Renal cortex interstitium (tissue), 11 donors: Measurements from ENCODE around the gene UQCRQ. TPM values are rescaled to one million over a fixed set of nuclear protein-coding genes. Genes with fewer than 3 reads are reported as not detected.

Experiments
- DNase-seq, 11 donors: peaks; one replicate each; pipeline ENCODE4 v3.0.0-alpha.2; 2013; ENCODE audit warnings: low read depth in 9 of 11, low spot score in 4 of 11; ENCODE audit errors: extremely low read depth in 1 of 11
- polyA plus RNA-seq, 3 donors: library from polyadenylated mRNA; unstranded; fragments of 120-200 nt; gene quantifications; one replicate each; pipeline ENCODE4 v1.2.1, GENCODE V29; 2013; ENCODE audit not compliant: insufficient read length in 3 of 3

Gene UQCRQ
- polyA plus RNA-seq, 3 donors: 202 to 236 (median 231) TPM

- DNase-seq: peak in 9 of 11 donors; percentile 37 to 60 (median 47)
These were observed 16.9 kb downstream of the UQCRQ start for GRCh38 chr5:132883261-132883834.

- DNase-seq: no peak
These were observed 18.1 kb downstream of the UQCRQ start for GRCh38 chr5:132884548-132884947.

GRCh38 chr5:132886064-132886823, 19.8 kb downstream of the UQCRQ start:
- no peak for DNase-seq

DNA sequence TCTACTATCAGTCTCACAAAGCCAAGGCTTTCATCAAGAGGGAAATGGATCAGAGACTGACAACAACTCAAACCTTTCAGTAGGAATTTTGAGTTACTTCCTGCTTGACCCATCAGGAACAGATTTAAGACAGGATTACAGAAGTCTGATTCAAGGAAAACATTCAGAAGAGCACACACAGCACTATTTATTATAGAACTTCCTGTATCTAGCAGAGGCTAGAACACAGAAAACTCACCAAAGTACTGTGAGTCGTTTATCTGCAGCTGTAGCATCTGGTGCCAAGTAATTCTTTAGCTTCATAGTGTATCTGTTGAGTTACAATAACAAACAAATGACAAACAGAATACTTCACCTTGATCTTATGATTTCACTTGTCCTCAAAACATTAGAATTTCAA, 20.8 kb downstream of the UQCRQ start:
- DNase-seq: no peak

DNA sequence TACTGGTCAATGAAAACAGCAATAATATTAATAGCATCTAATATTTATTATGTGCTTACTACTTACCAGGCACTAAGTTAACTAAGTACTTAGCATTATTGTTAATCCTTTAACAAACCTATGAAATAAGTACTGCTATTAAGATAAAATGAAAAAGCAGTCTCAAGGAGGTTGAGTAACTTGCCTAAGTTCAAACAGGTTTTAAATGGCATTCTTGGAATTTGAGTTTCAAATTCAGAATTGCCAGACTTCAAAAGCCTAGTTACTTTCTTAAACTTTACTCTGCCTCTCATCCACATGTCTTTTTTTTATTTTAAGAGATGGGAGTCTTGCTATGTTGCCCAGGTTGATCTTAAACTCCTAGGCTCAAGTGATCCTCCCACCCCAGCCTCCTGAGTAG, 23.1 kb downstream of the UQCRQ start:
- DNase-seq: no peak

DNA sequence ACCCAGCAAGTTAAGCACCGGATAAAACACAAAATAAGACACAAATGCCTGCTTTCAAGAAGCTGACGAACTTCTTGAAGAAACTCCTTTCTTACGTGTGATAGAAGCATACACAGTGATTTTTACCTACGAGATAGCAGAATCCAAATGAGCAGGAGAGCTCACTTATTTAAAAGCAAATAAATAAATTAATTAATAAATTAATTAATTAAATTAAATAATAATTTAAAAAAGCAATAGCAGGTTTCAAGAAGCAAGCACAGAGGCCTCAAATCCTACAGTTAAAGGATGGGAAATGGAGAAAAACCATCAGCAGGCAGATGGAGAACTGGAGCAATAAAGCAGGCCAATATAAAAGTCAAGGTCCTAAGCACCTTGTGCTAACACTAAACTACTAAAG, 24.4 kb downstream of the UQCRQ start:
- no peak for DNase-seq

- DNase-seq: no peak
These were observed 29.4 kb downstream of the UQCRQ start for GRCh38 chr5:132895719-132896305.

DNA sequence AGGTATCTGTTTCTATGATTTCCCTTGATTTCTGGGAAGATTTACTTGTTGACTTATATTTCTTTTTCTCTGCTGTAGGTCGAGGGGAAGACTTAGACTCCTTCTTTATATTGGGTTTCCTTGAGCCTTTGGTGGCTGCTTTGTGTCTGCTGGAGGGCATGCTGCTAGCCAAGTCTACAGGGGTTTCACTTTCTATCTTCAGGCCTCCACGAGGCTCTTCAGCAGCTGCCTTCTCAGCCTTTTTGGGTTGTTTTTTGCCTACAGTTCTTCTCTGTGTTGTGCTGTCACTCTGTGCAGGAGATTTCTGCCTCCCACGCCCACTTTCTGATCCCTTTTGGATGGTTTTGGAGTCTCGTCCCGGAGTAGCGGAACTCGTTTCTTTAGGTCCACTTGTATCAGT, 30.2 kb downstream of the UQCRQ start:
- no peak for DNase-seq

DNA sequence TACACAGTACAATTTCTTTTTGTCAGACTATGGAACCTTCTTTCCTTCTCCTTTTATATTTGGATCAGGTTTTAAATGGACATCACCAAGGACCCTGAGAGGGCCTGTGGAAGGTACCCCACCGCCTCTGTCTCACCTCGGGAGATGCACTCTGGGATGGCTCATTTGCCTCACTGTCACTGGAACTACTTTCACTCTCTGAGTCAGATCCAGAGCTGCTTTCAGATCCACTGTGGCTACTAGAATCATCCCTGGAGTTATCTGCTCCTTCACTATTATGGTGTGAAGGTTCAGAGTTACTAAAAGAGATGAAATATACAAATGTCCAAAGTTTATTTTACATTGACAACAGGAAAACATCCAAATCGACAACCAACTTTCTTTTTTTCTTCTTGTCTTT, 31.7 kb downstream of the UQCRQ start:
- DNase-seq: no peak

DNA sequence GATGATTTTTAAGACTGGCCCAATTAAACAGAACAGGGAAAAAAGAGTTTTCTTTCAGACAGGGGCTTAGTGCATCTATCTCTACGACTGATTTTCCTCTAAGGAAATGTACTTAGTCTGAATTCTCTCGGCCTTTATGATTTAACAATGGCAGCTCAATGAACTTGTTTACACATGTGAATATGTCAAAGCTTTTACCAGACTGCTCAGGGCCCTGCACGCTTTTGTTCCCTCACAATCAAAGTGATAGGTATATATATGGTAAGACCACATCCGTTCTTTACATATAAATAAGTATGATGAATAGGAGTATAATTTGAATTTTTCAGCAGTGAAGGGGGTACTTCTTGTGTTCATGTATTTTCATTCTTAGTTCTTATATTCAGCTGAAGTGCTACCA, 34.6 kb downstream of the UQCRQ start:
- no peak for DNase-seq

DNA sequence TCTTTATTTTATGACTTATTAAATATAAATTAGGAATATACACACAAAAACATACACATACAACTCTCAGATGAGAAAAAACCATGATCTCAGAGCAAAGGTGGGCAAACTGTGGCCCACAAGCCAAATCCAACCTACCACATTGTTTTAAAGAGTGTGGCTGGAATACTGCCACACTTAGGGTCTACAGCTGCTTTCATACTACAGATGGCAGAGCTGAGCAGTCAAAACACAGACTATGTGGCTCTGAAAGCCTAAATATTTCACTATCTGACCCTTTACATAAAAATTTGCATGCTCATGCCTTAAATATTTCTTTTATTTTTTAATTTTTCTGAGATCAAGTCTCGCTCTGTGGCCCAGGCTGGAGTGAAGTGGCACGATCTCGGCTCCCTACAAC, 35.3 kb downstream of the UQCRQ start:
- no peak for DNase-seq

- no peak for DNase-seq
These were observed 39.5 kb downstream of the UQCRQ start for GRCh38 chr5:132905938-132906337.

DNA sequence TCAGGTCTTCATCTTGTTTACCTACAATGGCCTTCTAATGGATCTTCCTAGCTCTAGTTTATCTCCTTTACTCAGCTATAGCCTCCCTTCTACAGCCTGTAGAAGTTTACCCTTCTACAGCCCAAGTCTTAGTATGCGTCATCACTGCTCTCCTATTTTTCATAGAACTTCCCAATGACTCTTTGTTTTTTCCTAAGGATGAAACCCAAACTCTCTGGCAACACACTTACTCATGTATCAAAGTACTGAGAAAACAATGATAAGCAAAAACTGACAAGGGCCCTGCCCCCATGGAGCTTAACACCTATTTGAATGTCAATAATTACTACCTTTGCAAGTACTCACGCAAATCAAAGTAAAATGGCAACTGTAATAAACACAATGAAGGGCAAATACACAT, 40.7 kb downstream of the UQCRQ start:
- DNase-seq: no peak

- no peak for DNase-seq
These were observed 43.3 kb downstream of the UQCRQ start for GRCh38 chr5:132909702-132910101.

DNA sequence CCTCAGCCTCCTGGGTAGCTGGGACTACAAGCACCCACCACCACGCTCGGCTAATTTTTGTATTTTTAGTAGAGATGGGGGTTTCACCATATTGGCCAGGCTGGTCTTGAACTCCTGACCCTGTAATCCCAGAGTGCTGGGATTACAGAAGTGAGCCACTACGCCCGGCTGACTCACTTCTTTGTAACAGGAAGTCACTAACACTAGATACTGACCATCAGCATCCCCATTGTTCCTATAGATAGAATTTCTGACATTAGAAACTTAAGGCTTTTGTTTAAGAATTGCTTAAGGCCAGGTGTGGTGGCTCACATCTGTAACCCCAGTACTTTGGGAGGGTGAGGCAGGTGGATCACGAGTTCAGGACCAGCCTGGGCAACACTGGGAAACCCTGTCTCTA, 49.2 kb downstream of the UQCRQ start:
- no peak for DNase-seq

DNA sequence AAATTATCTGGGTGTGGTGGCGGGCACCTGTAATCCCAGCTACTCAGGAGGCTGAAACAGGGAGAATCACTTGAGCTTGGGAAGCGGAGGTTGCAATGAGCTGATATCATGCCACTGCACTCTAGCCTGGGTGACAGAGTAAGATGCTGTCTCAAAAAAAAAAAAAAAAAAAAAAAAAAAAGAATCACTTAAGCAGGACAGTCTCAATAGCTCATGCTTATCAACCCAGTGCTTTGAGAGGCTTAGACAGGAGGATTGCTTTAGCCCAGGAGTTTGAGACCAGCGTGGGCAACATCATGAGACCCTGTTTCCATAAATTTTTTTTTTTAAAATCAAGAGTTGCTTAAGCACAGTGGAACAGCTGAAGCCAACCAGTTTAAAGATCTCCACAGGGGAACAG, 49.6 kb downstream of the UQCRQ start:
- no peak for DNase-seq

Other genes with a start within 250 kb of the UQCRQ start
- not detected for gene IL13, start 208.5 kb upstream of the UQCRQ start, polyA plus RNA-seq
- under 1 TPM in 1 of 3 donors, not detected in 2; 0.38 TPM for gene IL4, start 192.7 kb upstream of the UQCRQ start, polyA plus RNA-seq
- 10 to 100 TPM; 20.8 to 24.6 (median 21.3) TPM for gene KIF3A, start 129.1 kb upstream of the UQCRQ start, polyA plus RNA-seq
- gene CCNI2, start 119.2 kb upstream of the UQCRQ start, polyA plus RNA-seq: 1 to 10 TPM; 3.0 to 3.8 (median 3.7) TPM
- gene SEPTIN8, start 89.4 kb upstream of the UQCRQ start, polyA plus RNA-seq: 10 to 100 TPM; 78.6 to 82.1 (median 79.2) TPM
- 1 to 10 TPM; 3.0 to 5.3 (median 4.4) TPM for gene SOWAHA, start 53.3 kb upstream of the UQCRQ start, polyA plus RNA-seq
- gene SHROOM1, start 36.0 kb upstream of the UQCRQ start, polyA plus RNA-seq: 10 to 100 TPM; 10.8 to 26.7 (median 14.1) TPM
- 1 to 10 TPM; 1.3 to 2.1 (median 1.7) TPM for gene GDF9, start 173 bp upstream of the UQCRQ start, polyA plus RNA-seq
- 1 to 10 TPM; 2.5 to 6.6 (median 5.7) TPM for gene LEAP2, start 7.0 kb downstream of the UQCRQ start, polyA plus RNA-seq
- 10 to 100 TPM; 57.0 to 75.3 (median 69.6) TPM for gene AFF4, start 97.0 kb downstream of the UQCRQ start, polyA plus RNA-seq
- gene ZCCHC10, start 159.9 kb downstream of the UQCRQ start, polyA plus RNA-seq: 10 to 100 TPM; 28.8 to 36.8 (median 30.5) TPM
- gene HSPA4, start 185.4 kb downstream of the UQCRQ start, polyA plus RNA-seq: 100 to 1,000 TPM; 124 to 153 (median 134) TPM